ENCODE results near the gene TOMT. TPM values are rescaled to one million over a fixed set of nuclear protein-coding genes. Genes with fewer than 3 reads are reported as not detected.

The TOMT gene
- polyA plus RNA-seq, 3 donors: not detected

GRCh38 chr11:72157131-72157530 lies 51.4 kb downstream of the TOMT start:
- no peak for TF ChIP-seq CTCF (IDR thresholded peaks at IDR 0.05)
- no peaks in the 10 kb centered on the region for H4K20me1 ChIP-seq (ENCODE audit: insufficient read depth, low read length)
- Mint-ChIP-seq H3K27ac (no peak overlapping the region), H3K27me3 (ENCODE audit: low read depth in 3 of 3) (peaks cover 4 to 13% (median 6%) of the 10 kb centered on the region in 3 donors), H3K36me3 (no peaks in the 10 kb centered on the region), H3K4me1 (no peaks in the 10 kb centered on the region), H3K4me3 (no peak overlapping the region), H3K9me3 (peaks cover 0 to 2% (median 0%) of the 10 kb centered on the region in 7 donors)
- no peak for DNase-seq
- intact Hi-C loops (cut with micrococcal nuclease): no loop called here
- no CpG with 5 or more reads among the region's 4 CpGs for whole genome bisulfite sequencing (ENCODE audit: insufficient coverage)
- H3K79me2 ChIP-seq (ENCODE audit: insufficient read depth, low read length): no peaks in the 10 kb centered on the region
- H3K4me2 ChIP-seq (replicated peaks; ENCODE audit: extremely low read depth, low read length, poor library complexity, severe bottlenecking): no peak overlapping the region
- no peaks in the 10 kb centered on the region for H3K36me3 ChIP-seq (replicated peaks in 1 of 2; ENCODE audit: control insufficient read depth in 1 of 2, insufficient read depth in 2 of 2, low read length in 2 of 2)
- no peak overlapping the region for H3K27ac ChIP-seq (ENCODE audit: low read depth in 1 of 2, low read length in 2 of 2)
- no peak overlapping the region for H2AFZ ChIP-seq (ENCODE audit: insufficient read depth, low read depth, low read length, poor library complexity, severe bottlenecking)
- H3K27me3 ChIP-seq (ENCODE audit: control insufficient read depth in 2 of 2, insufficient read depth in 2 of 2, low read length in 2 of 2): no peaks in the 10 kb centered on the region
- no peak overlapping the region for H3K9ac ChIP-seq (ENCODE audit: insufficient read depth, low read length, poor library complexity, severe bottlenecking)
- H3K4me1 ChIP-seq (ENCODE audit: control insufficient read depth in 1 of 2, insufficient read depth in 2 of 2, low read length in 2 of 2): no peaks in the 10 kb centered on the region
- H3K4me3 ChIP-seq (replicated peaks in 1 of 3; ENCODE audit: low read depth in 2 of 3, low read length in 3 of 3): no peak overlapping the region
- H3K9me3 ChIP-seq (replicated peaks in 1 of 2; ENCODE audit: control insufficient read depth in 1 of 2, insufficient read depth in 1 of 2, low read length in 2 of 2): no peaks in the 10 kb centered on the region

Small RNA genes lying within 50 kb of the gene (small RNA-seq; reads per million reads assigned to genes)
- gene MIR3165 (ENCODE audit: insufficient read length, low read depth): not detected

Other genes with a start within 250 kb of the TOMT start
- not detected for gene DEFB131B, start 227.5 kb upstream of the TOMT start, polyA plus RNA-seq
- 1 to 10 TPM in 1 of 3 donors, under 1 TPM in 2; 0.80 to 2.1 (median 0.99) TPM for gene XNDC1N, start 177.3 kb upstream of the TOMT start, polyA plus RNA-seq
- 10 to 100 TPM in 1 of 3 donors, 1 to 10 TPM in 2; 7.7 to 25.2 (median 9.2) TPM for gene RNF121, start 176.9 kb upstream of the TOMT start, polyA plus RNA-seq
- 10 to 100 TPM in 1 of 3 donors, 1 to 10 TPM in 2; 7.4 to 32.3 (median 8.3) TPM for gene IL18BP, start 107.0 kb upstream of the TOMT start, polyA plus RNA-seq
- 10 to 100 TPM in 2 of 3 donors, 1 to 10 TPM in 1; 4.1 to 91.2 (median 12.4) TPM for gene NUMA1, start 25.4 kb upstream of the TOMT start, polyA plus RNA-seq
- 1 to 10 TPM; 1.3 to 1.9 (median 1.6) TPM for gene LRRC51, start 25.1 kb upstream of the TOMT start, polyA plus RNA-seq
- gene LAMTOR1, start 2.6 kb upstream of the TOMT start, polyA plus RNA-seq: 100 to 1,000 TPM; 224 to 292 (median 256) TPM
- gene ANAPC15, start 6.8 kb downstream of the TOMT start, polyA plus RNA-seq: 100 to 1,000 TPM in 1 of 3 donors, 10 to 100 TPM in 2; 92.6 to 112 (median 94.8) TPM
- 100 to 1,000 TPM in 1 of 3 donors, 10 to 100 TPM in 2; 22.3 to 330 (median 74.0) TPM for gene FOLR3, start 29.8 kb downstream of the TOMT start, polyA plus RNA-seq
- not detected for gene FOLR1, start 86.2 kb downstream of the TOMT start, polyA plus RNA-seq
- gene FOLR2, start 110.9 kb downstream of the TOMT start, polyA plus RNA-seq: 10 to 100 TPM; 54.7 to 63.8 (median 62.6) TPM
- gene INPPL1, start 118.8 kb downstream of the TOMT start, polyA plus RNA-seq: 100 to 1,000 TPM in 1 of 3 donors, 10 to 100 TPM in 2; 11.8 to 390 (median 12.6) TPM
- gene PHOX2A, start 138.3 kb downstream of the TOMT start, polyA plus RNA-seq: not detected